Stimulated activated CD8-positive, alpha-beta memory T cell treated with anti-CD3 and anti-CD28 coated beads, Interleukin-2, amount 100 ng/mL, for 48 hours (primary cell): ENCODE data around the gene TRIM40.

ENCODE experiments used
- DNase-seq, 2 donors: peaks; one replicate each; pipeline ENCODE4 v3.0.0-alpha.2; 2020; ENCODE audit warnings: low read depth in 2 of 2

TRIM40 gene

GRCh38 chr6:30135757-30136156, at the start of gene TRIM40:
Gene TRIM40, plus strand, starts transcription at chr6:30136140. Its CDS starts 897 bp downstream, at chr6:30137037.
- no peak for DNase-seq

GRCh38 chr6:30087876-30088275, 48.1 kb upstream of the TRIM40 start:
- no peak for DNase-seq

DNA sequence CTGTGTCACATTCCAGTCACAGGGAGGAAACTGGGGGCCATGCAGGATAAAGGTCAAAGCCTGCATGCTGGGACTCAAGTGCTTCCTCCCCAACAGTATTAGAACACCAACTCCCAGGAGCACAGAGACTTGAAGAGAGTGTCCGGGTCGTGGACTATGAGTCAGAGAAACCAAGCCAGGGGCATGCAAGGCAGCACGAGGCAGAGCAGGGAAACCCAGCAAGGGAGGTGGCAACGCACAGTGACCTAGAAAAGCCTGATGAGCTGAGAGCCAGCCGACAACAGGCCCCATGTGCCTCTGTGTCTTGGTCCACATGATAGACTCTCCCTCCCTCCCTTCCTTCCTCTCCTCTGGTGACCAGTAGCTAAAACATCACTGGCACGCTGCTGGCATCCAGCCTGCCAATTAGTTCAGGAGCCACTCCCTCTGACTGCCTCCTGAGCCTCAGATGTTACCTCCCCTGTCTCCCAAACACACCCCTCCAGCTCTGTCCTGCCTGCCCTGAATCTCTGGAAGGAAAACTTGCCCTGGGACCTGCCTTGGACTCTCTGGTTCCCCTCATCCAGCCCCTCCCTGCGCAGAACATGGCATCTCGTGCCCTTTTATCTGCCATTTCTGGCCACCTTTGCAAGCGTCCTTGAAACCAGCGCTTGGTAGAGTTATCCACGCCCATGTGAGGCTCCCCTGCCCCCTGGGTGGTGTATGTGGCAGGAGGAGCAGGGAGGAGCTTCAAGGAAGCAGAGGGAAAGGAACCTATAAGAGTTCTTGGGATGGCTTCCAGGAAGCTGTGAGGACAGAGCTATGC, 44.2 kb upstream of the TRIM40 start:
- no peak for DNase-seq

- no peak for DNase-seq
Measured at GRCh38 chr6:30092852-30093543, 42.9 kb upstream of the TRIM40 start.

- DNase-seq, result no peak
Measured at GRCh38 chr6:30093951-30094661, 41.8 kb upstream of the TRIM40 start.

- no peak for DNase-seq
Measured at GRCh38 chr6:30096829-30097228, 39.1 kb upstream of the TRIM40 start.

DNA sequence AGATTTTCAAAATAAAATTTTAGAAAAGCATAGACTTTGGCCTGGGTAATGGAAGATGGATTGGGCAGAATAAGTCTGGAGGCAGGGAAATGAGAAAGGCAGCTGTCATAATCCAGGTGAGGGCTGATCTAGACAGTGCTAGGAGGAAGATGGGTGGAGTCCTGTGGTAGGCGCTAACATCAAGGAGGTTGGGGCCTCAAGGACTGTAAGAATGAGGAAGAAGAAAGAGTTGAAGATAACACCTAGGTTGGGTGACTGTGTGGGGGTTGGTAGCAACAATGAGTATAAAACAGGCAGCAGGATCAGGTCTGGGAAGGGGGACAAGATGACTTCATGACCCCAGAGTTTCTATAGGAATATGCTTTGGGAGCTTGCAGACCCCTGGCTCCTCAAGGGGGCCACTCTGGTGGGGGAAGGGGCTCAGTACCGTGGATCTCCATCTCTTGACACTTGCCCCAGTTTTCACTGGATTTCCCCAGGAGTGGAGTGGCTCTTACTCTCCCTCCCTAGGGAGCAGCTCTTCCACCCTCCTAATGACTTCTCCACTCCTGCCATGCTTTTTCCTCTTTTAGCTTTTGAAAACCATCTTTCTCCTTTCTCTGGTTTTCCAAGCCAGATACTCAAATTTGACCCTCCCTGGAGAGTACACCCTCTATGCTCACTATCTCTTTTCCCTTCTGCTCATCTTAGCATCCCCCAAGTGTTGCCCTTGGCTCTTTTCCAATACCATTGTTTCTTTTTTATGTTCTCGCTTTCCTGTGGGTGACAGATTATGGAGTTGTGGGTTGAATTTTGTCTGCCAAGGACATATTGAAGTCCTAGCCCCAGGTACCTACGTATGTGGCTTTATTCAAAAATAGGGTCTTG, 37.8 kb upstream of the TRIM40 start:
- no peak for DNase-seq

DNA sequence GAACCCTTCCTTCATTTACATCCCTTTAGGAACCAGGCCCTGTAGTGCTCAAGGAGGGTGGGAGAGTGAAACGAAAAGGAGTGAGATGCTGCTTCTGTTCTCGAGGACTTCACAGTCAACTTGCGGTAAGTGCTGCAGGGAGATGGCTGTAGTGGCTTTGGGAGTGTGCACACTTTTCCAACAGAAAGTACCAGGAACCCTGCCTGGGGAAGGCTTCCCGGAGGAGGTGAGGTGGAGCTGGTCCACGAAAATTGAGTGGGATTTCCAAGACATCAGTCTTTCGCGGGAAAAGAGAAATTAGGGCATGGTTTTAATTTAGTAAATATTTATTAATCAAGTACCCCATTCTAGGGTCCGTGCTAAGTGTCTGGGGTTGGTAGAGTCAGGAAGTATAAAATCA, 35.8 kb upstream of the TRIM40 start:
- no peak for DNase-seq

GRCh38 chr6:30100585-30101443, 35.1 kb upstream of the TRIM40 start:
- no peak for DNase-seq

GRCh38 chr6:30101444-30102413, 34.2 kb upstream of the TRIM40 start:
- peak; percentile 66 to 68 for DNase-seq

- DNase-seq, result no peak
Measured at GRCh38 chr6:30102414-30102969, 33.4 kb upstream of the TRIM40 start.

DNA sequence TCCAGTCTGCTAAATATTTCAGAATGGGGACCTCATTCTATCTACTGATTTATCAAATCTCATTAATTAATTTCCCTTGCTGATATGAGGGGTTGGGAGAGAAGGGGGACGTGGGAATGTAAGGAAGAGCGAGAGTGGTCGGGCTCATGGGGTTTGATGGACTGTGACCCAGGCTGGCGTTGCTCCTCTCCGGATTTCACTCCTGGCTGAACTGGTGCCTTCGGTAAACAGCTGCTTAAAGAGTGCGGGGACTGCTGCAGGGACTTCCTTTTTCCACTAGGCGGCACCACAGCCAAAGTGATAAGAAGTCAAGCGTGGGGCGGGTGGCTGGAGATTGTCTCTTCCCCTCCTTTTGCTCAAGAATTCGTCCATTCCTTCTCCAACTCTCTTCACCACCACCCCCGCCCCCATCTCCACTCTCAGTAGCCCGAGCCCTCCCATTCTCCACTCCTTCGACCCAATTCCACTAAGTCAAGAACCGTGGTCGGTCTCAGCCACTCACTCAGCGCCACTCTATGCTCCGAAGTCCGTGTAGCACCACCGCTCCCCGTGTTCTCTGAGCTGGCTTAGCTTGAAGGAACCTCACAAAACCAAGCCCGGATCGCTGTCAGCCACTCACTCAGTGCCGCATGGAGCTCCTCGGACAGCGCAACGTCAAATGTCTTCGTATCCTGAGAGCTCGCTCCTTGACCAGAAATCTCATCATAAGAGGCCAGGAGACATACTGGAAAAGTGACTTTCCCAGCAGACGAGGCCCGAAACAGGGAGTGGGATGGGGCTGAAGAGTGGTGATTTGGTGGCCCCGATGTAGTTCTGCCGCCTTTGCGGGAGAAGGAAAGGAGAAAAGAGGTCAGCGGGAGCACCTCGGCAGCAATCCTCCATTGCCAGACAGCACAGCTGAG, 32.7 kb upstream of the TRIM40 start:
- peak; percentile 58 to 76 for DNase-seq

DNA sequence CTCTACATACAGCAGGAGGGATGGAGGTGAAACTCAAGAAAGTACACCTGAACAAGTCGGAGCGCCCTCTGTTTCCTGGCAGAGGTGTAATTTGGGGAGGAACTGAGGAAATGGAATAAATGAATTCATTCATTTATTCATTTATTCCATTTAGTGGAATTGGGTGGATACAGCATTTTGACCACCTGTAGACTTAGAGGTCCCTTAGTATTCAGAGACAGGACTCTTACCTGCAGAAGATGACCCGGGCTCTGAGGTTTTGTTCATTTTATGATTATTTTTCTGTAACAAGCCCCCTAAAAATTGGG, 32.1 kb upstream of the TRIM40 start:
- DNase-seq, result no peak

DNA sequence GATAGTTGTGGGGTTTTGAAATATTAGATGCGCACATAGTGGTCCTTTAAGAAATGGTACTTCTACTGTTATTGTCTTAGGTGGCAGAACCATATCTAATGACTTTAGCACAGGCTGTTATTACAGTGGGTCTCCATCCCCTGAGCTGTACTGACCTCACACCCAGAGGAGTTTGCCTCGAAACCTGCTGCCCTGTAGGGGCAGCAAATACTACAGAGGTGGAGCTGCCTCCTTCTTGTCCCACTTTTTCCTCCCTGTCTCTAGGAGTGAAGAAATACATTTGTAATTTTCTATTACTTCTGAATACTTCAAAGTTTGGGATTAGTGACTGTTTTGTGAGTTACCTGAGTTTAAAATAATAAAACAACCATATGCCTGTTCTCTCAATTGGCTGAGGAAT, 31.3 kb upstream of the TRIM40 start:
- no peak for DNase-seq

GRCh38 chr6:30111266-30111856, 24.6 kb upstream of the TRIM40 start:
- DNase-seq, result no peak

DNA sequence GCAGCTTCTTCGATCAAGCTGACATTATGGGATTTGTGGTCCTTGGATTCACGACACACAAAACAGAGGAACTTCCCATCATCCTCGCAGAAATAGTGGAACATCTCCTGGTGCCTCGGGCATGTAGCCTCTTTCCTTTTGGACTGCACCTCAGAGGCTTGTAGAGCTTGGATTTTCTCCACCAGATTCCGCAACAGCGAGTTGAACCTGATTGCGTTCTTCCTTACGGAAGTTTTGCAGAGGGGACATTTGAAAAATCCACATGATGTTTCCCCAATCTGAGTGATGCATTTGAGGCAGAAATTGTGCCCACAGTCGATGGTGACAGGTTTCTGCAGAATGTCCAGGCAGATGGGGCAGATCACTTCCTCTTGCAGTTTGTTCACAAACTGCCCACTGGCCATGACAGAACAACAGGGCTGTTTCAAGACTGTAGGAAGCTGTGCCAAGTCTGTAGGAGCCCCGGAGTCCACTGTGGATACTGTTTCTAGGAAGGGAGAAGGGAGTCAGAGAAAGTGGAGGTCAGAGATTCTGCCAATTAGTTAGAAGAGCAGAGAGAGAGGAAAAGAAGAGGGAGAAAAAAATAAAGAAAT, 23.4 kb upstream of the TRIM40 start:
- DNase-seq, result no peak

GRCh38 chr6:30113003-30113759, 22.8 kb upstream of the TRIM40 start, which contains the start of gene TRIM31:
Gene TRIM31, minus strand, starts transcription at chr6:30113090. Its CDS starts 285 bp downstream, at chr6:30112805.
- no peak for DNase-seq
